GM23338 (cell line): ENCODE measurements around the gene ZNF189. TPM values are rescaled to one million over a fixed set of nuclear protein-coding genes. Genes with fewer than 3 reads are reported as not detected.

Experiments
- ATAC-seq: fragments of 200-7000 bp; cut with Tn5 transposase; 3 replicates; pipeline ENCODE4 v1.9.1; 2020
- DNase-seq: peaks from one replicate; pipeline ENCODE4 v3.0.0-alpha.2; 2015; ENCODE audit warnings: low spot score
- H2AFZ ChIP-seq: fragments of 200-600 bp; sonication (generic); 2 replicates; pipeline ENCODE4 v1.8.0; 2016; ENCODE audit warnings: antibody characterized with exemption, mild to moderate bottlenecking, moderate library complexity
- H3F3A ChIP-seq: fragments of 200-600 bp; sonication (generic); replicated peaks from 2 replicates; pipeline ENCODE4 v1.8.0; 2017; ENCODE audit warnings: antibody characterized with exemption, mixed run types, low read depth
- H3K27ac ChIP-seq: fragments of 200-600 bp; sonication (generic); 2 replicates; pipeline ENCODE4 v1.6.1; 2016; ENCODE audit warnings: low read depth
- H3K27me3 ChIP-seq: fragments of 200-600 bp; sonication (generic); 2 replicates; pipeline ENCODE4 v1.8.0; 2016; ENCODE audit warnings: mild to moderate bottlenecking, mixed run types, moderate library complexity; ENCODE audit not compliant: insufficient read depth
- H3K36me3 ChIP-seq: fragments of 200-600 bp; sonication (generic); 2 replicates; pipeline ENCODE4 v1.8.0; 2016; ENCODE audit warnings: mild to moderate bottlenecking; ENCODE audit not compliant: insufficient read depth
- H3K4me1 ChIP-seq: fragments of 200-600 bp; sonication (generic); 2 replicates; pipeline ENCODE4 v1.8.0; 2016; ENCODE audit warnings: mild to moderate bottlenecking, moderate library complexity; ENCODE audit not compliant: insufficient read depth
- H3K4me2 ChIP-seq: fragments of 200-600 bp; sonication (generic); 2 replicates; pipeline ENCODE4 v1.7.1; 2017; ENCODE audit warnings: mixed run types
- H3K4me3 ChIP-seq: fragments of 200-600 bp; sonication (generic); 2 replicates; pipeline ENCODE4 v1.6.1; 2016; ENCODE audit warnings: mixed run types
- H3K79me2 ChIP-seq: fragments of 200-600 bp; sonication (generic); replicated peaks from 2 replicates; pipeline ENCODE4 v1.8.0; 2017; ENCODE audit warnings: mild to moderate bottlenecking; ENCODE audit not compliant: insufficient read depth
- H3K9me2 ChIP-seq: fragments of 200-600 bp; sonication (generic); 2 replicates; pipeline ENCODE4 v1.8.0; 2017; ENCODE audit not compliant: insufficient read depth
- H4K20me1 ChIP-seq: fragments of 200-600 bp; sonication (generic); replicated peaks from 2 replicates; pipeline ENCODE4 v1.8.0; 2017; ENCODE audit warnings: mild to moderate bottlenecking; ENCODE audit not compliant: insufficient read depth
- H3K27ac Mint-ChIP-seq: 2 replicates; pipeline ENCODE4 v1.8.0; 2020; ENCODE audit warnings: inconsistent platforms, mild to moderate bottlenecking, moderate library complexity, mixed read lengths
- H3K27me3 Mint-ChIP-seq: 3 replicates; pipeline ENCODE4 v1.8.0; 2022; ENCODE audit warnings: low read depth, mild to moderate bottlenecking, moderate library complexity, mixed read lengths, inconsistent platforms; ENCODE audit not compliant: insufficient read depth, poor library complexity
- H3K36me3 Mint-ChIP-seq: 3 replicates; pipeline ENCODE4 v1.8.0; 2021; ENCODE audit warnings: low read depth, mild to moderate bottlenecking, inconsistent platforms, moderate library complexity, mixed read lengths
- H3K4me1 Mint-ChIP-seq: 3 replicates; pipeline ENCODE4 v1.8.0; 2020; ENCODE audit warnings: mild to moderate bottlenecking, inconsistent platforms, mixed read lengths
- H3K4me3 Mint-ChIP-seq: 3 replicates; pipeline ENCODE4 v1.8.0; 2021; ENCODE audit warnings: moderate library complexity, mild to moderate bottlenecking, inconsistent platforms, mixed read lengths
- H3K9me3 Mint-ChIP-seq: 3 replicates; pipeline ENCODE4 v1.8.0; 2020; ENCODE audit warnings: moderate library complexity, mild to moderate bottlenecking, inconsistent platforms, mixed read lengths
- CREB1 ChIP-seq: fragments of 250-450 bp; sonication (Bioruptor Pico); IDR thresholded peaks from 2 replicates; pipeline ENCODE4 v1.5.0; 2020; ENCODE audit warnings: low read depth, mild to moderate bottlenecking, moderate library complexity
- EZH2 ChIP-seq: fragments of 200-600 bp; sonication (generic); IDR thresholded peaks from one replicate; pipeline ENCODE4 v1.8.0; 2017; ENCODE audit warnings: antibody characterized with exemption, mild to moderate bottlenecking, low read depth; ENCODE audit not compliant: unreplicated experiment
- EZH2phosphoT487 ChIP-seq: fragments of 200-600 bp; sonication (generic); IDR thresholded peaks from one replicate; pipeline ENCODE4 v1.8.1; 2018; ENCODE audit warnings: antibody characterized with exemption; ENCODE audit not compliant: unreplicated experiment
- JUNB ChIP-seq: IDR thresholded peaks from one replicate; pipeline ENCODE4 v1.6.1; 2016; ENCODE audit warnings: antibody characterized with exemption; ENCODE audit not compliant: unreplicated experiment
- NANOG ChIP-seq: IDR thresholded peaks from 2 replicates; pipeline ENCODE4 v1.6.1; 2016; ENCODE audit warnings: antibody characterized with exemption, borderline replicate concordance
- POLR2AphosphoS5 ChIP-seq: IDR thresholded peaks from 2 replicates; pipeline ENCODE4 v1.6.1; 2016; ENCODE audit warnings: antibody characterized with exemption, low read depth
- STAT1 ChIP-seq: IDR thresholded peaks from one replicate; pipeline ENCODE4 v1.6.1; 2016; ENCODE audit warnings: antibody characterized with exemption; ENCODE audit not compliant: unreplicated experiment
- ZNF114 ChIP-seq: fragments of 250-450 bp; sonication (Bioruptor Pico); IDR thresholded peaks from 2 replicates; pipeline ENCODE4 v1.5.0; 2020; ENCODE audit warnings: mild to moderate bottlenecking, moderate library complexity
- ZNF331 ChIP-seq: fragments of 250-450 bp; sonication (Bioruptor Pico); IDR thresholded peaks from 2 replicates; pipeline ENCODE4 v1.5.0; 2020; ENCODE audit warnings: low read depth, mild to moderate bottlenecking, moderate library complexity
- polyA plus RNA-seq: library from polyadenylated mRNA; unstranded; fragments of >200 nt; fragmentation: Nextera tagmentation; extraction: Ambion mirVana; gene quantifications from 2 replicates; pipeline ENCODE4 v1.2.1, GENCODE V29; 2016
- total RNA-seq: library from RNA; depleted of rRNA; stranded (reverse); fragments of >200 nt; shearing (Covaris generic); gene quantifications from 2 replicates; pipeline ENCODE4 v1.2.3, GENCODE V29; 2014
- TF ChIP-seq, protein P1 (sequence below): IDR thresholded peaks from one replicate; pipeline ENCODE4 v1.6.1; 2018; ENCODE audit warnings: antibody characterized with exemption; ENCODE audit not compliant: unreplicated experiment
- TF ChIP-seq, protein P2 (sequence below): fragments of 250-450 bp; sonication (Bioruptor Pico); IDR thresholded peaks from 2 replicates; pipeline ENCODE4 v1.5.0; 2020; ENCODE audit warnings: mild to moderate bottlenecking, moderate library complexity
- TF ChIP-seq, protein P3 (sequence below), 2 experiments: fragments of 200-600 bp in 1 of 2; sonication (generic) in 1 of 2; conservative IDR thresholded peaks; 2 replicates each; pipeline versions ENCODE4 v1.5.1 to v1.6.1; 2016 to 2017; ENCODE audit warnings: antibody characterized with exemption in 2 of 2, low read depth in 2 of 2, mild to moderate bottlenecking in 2 of 2, moderate library complexity in 1 of 2
- TF ChIP-seq, protein P4 (sequence below): IDR thresholded peaks from 2 replicates; pipeline ENCODE4 v1.6.1; 2016; ENCODE audit warnings: antibody characterized with exemption

The ZNF189 gene
- total and polyA plus RNA-seq, 2 experiments from 2014 or later = 5.8 to 10.6 TPM

DNA sequence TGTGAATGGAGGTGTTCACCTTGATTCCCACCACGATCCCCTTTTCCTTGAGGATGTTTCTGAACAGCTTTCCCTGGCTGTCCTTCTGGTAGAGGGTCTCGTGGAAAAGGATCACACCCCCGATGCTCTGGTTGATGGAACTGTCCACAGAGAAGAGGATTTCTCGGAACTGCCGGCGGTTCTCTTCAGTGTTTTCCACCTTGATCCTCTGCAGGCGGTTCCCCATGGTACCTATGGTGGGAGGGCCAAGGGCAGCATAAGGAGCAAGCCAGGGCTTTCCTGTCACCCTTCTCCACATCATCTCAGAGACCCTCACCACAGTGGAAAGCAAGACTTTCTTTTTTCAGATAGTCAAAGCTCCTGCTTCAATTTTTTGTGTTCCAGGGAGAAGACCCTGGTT is 31.1 kb downstream of the ZNF189 start (continued):
- TF ChIP-seq ZNF331 = no peak
- TF ChIP-seq NANOG = no peak
- no peak for TF ChIP-seq POLR2AphosphoS5
- no peak for TF ChIP-seq EZH2phosphoT487

DNA sequence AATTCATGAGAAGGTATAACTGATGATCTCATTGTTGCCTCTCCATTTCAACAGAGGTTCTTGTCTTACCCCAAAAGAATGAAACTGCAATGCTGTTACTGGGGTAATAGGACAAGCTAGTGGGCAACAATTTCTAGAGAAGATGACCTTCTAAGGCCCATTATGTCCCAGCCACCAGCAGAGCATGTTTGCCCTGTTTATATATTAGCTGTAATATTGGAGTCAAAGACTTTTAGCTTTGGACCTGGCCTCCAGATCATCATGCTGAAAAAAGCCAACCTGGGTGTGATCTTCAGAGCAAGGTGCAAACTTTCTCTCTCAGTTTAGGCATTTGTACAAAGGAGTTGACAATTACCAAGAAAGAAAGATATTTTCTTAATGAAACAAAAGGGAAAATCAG is 33.5 kb downstream of the ZNF189 start:
- Histone ChIP-seq H2AFZ (no peak overlapping the region), H3F3A (no peaks in the 10 kb centered on the region), H4K20me1 (no peaks in the 10 kb centered on the region), H3K4me2 (no peak overlapping the region), H3K4me1 (no peaks in the 10 kb centered on the region), H3K27ac (no peak overlapping the region), H3K4me3 (no peak overlapping the region), H3K9me2 (peaks cover 9% of the 10 kb centered on the region), H3K36me3 (no peaks in the 10 kb centered on the region), H3K79me2 (no peaks in the 10 kb centered on the region), H3K27me3 (no peaks in the 10 kb centered on the region)
- Mint-ChIP-seq H3K27me3 (peaks cover 3% of the 10 kb centered on the region), H3K4me3 (no peak overlapping the region), H3K27ac (no peak overlapping the region), H3K9me3 (no peaks in the 10 kb centered on the region), H3K36me3 (no peaks in the 10 kb centered on the region), H3K4me1 (no peaks in the 10 kb centered on the region)
- TF ChIP-seq POLR2AphosphoS5 (no peak), NANOG (no peak), ZNF114 (no peak), EZH2phosphoT487 (no peak), EZH2 (no peak), CREB1 (CRISPR knock-in tag) (no peak), JUNB (no peak), STAT1 (no peak), ZNF331 (no peak)
- TF ChIP-seq, protein P1, sequence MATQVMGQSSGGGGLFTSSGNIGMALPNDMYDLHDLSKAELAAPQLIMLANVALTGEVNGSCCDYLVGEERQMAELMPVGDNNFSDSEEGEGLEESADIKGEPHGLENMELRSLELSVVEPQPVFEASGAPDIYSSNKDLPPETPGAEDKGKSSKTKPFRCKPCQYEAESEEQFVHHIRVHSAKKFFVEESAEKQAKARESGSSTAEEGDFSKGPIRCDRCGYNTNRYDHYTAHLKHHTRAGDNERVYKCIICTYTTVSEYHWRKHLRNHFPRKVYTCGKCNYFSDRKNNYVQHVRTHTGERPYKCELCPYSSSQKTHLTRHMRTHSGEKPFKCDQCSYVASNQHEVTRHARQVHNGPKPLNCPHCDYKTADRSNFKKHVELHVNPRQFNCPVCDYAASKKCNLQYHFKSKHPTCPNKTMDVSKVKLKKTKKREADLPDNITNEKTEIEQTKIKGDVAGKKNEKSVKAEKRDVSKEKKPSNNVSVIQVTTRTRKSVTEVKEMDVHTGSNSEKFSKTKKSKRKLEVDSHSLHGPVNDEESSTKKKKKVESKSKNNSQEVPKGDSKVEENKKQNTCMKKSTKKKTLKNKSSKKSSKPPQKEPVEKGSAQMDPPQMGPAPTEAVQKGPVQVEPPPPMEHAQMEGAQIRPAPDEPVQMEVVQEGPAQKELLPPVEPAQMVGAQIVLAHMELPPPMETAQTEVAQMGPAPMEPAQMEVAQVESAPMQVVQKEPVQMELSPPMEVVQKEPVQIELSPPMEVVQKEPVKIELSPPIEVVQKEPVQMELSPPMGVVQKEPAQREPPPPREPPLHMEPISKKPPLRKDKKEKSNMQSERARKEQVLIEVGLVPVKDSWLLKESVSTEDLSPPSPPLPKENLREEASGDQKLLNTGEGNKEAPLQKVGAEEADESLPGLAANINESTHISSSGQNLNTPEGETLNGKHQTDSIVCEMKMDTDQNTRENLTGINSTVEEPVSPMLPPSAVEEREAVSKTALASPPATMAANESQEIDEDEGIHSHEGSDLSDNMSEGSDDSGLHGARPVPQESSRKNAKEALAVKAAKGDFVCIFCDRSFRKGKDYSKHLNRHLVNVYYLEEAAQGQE = no peak
- TF ChIP-seq, protein P2, sequence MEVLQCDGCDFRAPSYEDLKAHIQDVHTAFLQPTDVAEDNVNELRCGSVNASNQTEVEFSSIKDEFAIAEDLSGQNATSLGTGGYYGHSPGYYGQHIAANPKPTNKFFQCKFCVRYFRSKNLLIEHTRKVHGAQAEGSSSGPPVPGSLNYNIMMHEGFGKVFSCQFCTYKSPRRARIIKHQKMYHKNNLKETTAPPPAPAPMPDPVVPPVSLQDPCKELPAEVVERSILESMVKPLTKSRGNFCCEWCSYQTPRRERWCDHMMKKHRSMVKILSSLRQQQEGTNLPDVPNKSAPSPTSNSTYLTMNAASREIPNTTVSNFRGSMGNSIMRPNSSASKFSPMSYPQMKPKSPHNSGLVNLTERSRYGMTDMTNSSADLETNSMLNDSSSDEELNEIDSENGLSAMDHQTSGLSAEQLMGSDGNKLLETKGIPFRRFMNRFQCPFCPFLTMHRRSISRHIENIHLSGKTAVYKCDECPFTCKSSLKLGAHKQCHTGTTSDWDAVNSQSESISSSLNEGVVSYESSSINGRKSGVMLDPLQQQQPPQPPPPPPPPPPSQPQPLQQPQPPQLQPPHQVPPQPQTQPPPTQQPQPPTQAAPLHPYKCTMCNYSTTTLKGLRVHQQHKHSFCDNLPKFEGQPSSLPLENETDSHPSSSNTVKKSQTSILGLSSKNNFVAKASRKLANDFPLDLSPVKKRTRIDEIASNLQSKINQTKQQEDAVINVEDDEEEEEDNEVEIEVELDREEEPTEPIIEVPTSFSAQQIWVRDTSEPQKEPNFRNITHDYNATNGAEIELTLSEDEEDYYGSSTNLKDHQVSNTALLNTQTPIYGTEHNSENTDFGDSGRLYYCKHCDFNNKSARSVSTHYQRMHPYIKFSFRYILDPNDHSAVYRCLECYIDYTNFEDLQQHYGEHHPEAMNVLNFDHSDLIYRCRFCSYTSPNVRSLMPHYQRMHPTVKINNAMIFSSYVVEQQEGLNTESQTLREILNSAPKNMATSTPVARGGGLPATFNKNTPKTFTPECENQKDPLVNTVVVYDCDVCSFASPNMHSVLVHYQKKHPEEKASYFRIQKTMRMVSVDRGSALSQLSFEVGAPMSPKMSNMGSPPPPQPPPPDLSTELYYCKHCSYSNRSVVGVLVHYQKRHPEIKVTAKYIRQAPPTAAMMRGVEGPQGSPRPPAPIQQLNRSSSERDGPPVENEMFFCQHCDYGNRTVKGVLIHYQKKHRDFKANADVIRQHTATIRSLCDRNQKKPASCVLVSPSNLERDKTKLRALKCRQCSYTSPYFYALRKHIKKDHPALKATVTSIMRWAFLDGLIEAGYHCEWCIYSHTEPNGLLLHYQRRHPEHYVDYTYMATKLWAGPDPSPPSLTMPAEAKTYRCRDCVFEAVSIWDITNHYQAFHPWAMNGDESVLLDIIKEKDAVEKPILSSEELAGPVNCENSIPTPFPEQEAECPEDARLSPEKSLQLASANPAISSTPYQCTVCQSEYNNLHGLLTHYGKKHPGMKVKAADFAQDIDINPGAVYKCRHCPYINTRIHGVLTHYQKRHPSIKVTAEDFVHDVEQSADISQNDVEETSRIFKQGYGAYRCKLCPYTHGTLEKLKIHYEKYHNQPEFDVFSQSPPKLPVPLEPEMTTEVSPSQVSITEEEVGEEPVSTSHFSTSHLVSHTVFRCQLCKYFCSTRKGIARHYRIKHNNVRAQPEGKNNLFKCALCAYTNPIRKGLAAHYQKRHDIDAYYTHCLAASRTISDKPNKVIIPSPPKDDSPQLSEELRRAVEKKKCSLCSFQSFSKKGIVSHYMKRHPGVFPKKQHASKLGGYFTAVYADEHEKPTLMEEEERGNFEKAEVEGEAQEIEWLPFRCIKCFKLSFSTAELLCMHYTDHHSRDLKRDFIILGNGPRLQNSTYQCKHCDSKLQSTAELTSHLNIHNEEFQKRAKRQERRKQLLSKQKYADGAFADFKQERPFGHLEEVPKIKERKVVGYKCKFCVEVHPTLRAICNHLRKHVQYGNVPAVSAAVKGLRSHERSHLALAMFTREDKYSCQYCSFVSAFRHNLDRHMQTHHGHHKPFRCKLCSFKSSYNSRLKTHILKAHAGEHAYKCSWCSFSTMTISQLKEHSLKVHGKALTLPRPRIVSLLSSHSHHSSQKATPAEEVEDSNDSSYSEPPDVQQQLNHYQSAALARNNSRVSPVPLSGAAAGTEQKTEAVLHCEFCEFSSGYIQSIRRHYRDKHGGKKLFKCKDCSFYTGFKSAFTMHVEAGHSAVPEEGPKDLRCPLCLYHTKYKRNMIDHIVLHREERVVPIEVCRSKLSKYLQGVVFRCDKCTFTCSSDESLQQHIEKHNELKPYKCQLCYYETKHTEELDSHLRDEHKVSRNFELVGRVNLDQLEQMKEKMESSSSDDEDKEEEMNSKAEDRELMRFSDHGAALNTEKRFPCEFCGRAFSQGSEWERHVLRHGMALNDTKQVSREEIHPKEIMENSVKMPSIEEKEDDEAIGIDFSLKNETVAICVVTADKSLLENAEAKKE (CRISPR knock-in tag) = no peak
- TF ChIP-seq, protein P3, sequence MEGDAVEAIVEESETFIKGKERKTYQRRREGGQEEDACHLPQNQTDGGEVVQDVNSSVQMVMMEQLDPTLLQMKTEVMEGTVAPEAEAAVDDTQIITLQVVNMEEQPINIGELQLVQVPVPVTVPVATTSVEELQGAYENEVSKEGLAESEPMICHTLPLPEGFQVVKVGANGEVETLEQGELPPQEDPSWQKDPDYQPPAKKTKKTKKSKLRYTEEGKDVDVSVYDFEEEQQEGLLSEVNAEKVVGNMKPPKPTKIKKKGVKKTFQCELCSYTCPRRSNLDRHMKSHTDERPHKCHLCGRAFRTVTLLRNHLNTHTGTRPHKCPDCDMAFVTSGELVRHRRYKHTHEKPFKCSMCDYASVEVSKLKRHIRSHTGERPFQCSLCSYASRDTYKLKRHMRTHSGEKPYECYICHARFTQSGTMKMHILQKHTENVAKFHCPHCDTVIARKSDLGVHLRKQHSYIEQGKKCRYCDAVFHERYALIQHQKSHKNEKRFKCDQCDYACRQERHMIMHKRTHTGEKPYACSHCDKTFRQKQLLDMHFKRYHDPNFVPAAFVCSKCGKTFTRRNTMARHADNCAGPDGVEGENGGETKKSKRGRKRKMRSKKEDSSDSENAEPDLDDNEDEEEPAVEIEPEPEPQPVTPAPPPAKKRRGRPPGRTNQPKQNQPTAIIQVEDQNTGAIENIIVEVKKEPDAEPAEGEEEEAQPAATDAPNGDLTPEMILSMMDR (conservative IDR thresholded peaks at IDR 0.05; ENCODE audit: low read depth in 2 of 2) = no peak
- TF ChIP-seq, protein P4, sequence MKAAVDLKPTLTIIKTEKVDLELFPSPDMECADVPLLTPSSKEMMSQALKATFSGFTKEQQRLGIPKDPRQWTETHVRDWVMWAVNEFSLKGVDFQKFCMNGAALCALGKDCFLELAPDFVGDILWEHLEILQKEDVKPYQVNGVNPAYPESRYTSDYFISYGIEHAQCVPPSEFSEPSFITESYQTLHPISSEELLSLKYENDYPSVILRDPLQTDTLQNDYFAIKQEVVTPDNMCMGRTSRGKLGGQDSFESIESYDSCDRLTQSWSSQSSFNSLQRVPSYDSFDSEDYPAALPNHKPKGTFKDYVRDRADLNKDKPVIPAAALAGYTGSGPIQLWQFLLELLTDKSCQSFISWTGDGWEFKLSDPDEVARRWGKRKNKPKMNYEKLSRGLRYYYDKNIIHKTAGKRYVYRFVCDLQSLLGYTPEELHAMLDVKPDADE = no peak
- ATAC-seq = no peak
- no peak for DNase-seq
